ENCODE data around the gene REM2.

Gene REM2

GRCh38 chr14:22929104-22929960 lies 46.3 kb downstream of the REM2 start, which contains the start of gene PRMT5:
Gene PRMT5, minus strand, starts transcription at chr14:22929376. Its CDS starts 15 bp downstream, at chr14:22929361.
- peak; percentile 94 for DNase-seq (ENCODE audit: extremely low spot score)
- TF ChIP-seq, protein P1, sequence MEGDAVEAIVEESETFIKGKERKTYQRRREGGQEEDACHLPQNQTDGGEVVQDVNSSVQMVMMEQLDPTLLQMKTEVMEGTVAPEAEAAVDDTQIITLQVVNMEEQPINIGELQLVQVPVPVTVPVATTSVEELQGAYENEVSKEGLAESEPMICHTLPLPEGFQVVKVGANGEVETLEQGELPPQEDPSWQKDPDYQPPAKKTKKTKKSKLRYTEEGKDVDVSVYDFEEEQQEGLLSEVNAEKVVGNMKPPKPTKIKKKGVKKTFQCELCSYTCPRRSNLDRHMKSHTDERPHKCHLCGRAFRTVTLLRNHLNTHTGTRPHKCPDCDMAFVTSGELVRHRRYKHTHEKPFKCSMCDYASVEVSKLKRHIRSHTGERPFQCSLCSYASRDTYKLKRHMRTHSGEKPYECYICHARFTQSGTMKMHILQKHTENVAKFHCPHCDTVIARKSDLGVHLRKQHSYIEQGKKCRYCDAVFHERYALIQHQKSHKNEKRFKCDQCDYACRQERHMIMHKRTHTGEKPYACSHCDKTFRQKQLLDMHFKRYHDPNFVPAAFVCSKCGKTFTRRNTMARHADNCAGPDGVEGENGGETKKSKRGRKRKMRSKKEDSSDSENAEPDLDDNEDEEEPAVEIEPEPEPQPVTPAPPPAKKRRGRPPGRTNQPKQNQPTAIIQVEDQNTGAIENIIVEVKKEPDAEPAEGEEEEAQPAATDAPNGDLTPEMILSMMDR (IDR thresholded peaks at IDR 0.05; ENCODE audit: control extremely low read depth, extremely low read depth, low read depth, missing control alignments), result no peak
- CTCF ChIA-PET, result interaction anchor here (0.6 to 6.4 kb wide), 35 partner anchors 9 to 366 kb away, joined by 3 to 63 read pairs (median 6); partner anchors contain the start of genes ACIN1, AJUBA, C14orf119 and CDH24
- POLR2A ChIA-PET, result interaction anchor here (0.5 to 2.9 kb wide), 6 partner anchors 10 to 371 kb away, joined by 3 to 22 read pairs (median 3); partner anchors contain the start of genes AJUBA and RBM23

GRCh38 chr14:22929961-22930364 lies 46.9 kb downstream of the REM2 start:
- TF ChIP-seq, protein P1 (IDR thresholded peaks at IDR 0.05; ENCODE audit: control extremely low read depth, extremely low read depth, low read depth, missing control alignments), result no peak
- POLR2A ChIA-PET, result interaction anchor here (0.8 to 2.9 kb wide), 6 partner anchors 11 to 371 kb away, joined by 3 to 22 read pairs (median 3); partner anchors contain the start of genes HAUS4 and RBM23
- CTCF ChIA-PET, result interaction anchor here (0.6 to 6.4 kb wide), 36 partner anchors 9 to 380 kb away, joined by 3 to 63 read pairs (median 6); partner anchors contain the start of genes ACIN1, AJUBA, C14orf119 and CDH24
- no peak for DNase-seq (ENCODE audit: extremely low spot score)

DNA sequence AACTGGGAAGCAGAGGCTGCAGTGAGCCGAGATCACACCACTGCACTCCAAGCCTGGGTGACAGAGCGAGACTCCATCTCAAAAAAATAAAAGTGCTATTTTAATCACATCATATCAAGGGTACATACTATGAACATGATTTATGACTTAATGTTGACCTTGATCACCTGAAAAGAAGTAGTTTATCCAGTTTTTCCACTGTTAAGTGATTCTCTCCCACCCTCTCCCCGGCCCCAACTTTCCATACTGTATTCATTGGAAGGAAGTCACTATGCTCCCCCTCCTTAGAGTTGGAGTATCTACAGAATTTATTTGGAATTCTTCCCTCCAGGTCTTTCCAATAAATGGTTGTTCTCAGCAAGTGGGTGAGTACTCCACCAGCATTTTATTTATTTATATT lies 49.1 kb downstream of the REM2 start:
- POLR2A ChIA-PET, result no interaction called here
- TF ChIP-seq, protein P1 (IDR thresholded peaks at IDR 0.05; ENCODE audit: control extremely low read depth, extremely low read depth, low read depth, missing control alignments), result no peak
- CTCF ChIA-PET, result interaction anchor here (3.7 to 6.4 kb wide), 3 partner anchors 11 to 53 kb away, joined by 41 to 61 read pairs (median 44); partner anchors contain the start of genes AJUBA and HAUS4
- no peak for DNase-seq (ENCODE audit: extremely low spot score)

- TF ChIP-seq, protein P1 (IDR thresholded peaks at IDR 0.05; ENCODE audit: control extremely low read depth, extremely low read depth, low read depth, missing control alignments), result no peak
Observed at GRCh38 chr14:22935156-22935555, 52.1 kb downstream of the REM2 start.

More at GRCh38 chr14:22935156-22935555, 52.1 kb downstream of the REM2 start:
- DNase-seq (ENCODE audit: extremely low spot score), result no peak
- CTCF ChIA-PET, result interaction anchor here (1.1 to 2.2 kb wide), 7 partner anchors 10 to 133 kb away, joined by 3 to 9 read pairs (median 4); partner anchors contain the start of genes AJUBA and HAUS4
- POLR2A ChIA-PET, result interaction anchor here (1.1 kb wide), 1 partner anchor 72 kb away, joined by 3 read pairs; no protein-coding TSS in a partner anchor
